K562 (cell line): ENCODE data around the gene ERBB4. TPM values are rescaled to one million over a fixed set of nuclear protein-coding genes. Genes with fewer than 3 reads are reported as not detected.

ENCODE experiments used
- ATAC-seq: fragments of 200-7000 bp; cut with Tn5 transposase; 3 replicates; pipeline ENCODE4 v1.9.1; 2020; ENCODE audit warnings: moderate library complexity
- BruUV-seq: library from RNA; stranded (reverse); fragments of 400-500 nt; replicated peaks from 2 replicates; lab custom pipeline; 2021; lab: Mats Ljungman, UMichigan
- CTCF ChIA-PET: fragments of 300-600 bp; formaldehyde crosslinking; extraction: SDS; loops from one replicate; lab custom pipeline; 2021; ENCODE audit warnings: low intra/inter-chr PET ratio; lab: Yijun Ruan, JAX
- POLR2A ChIA-PET: fragments of 300-600, 350-650 bp; sonication (Branson Sonifier 250); formaldehyde crosslinking; extraction: SDS; loops from one replicate; lab custom pipeline; 2021; ENCODE audit warnings: antibody characterized with exemption, inconsistent platforms; lab: Yijun Ruan, JAX
- DNase-seq, 4 experiments: peaks; one replicate each; pipeline versions ENCODE4 v3.0.0 to v3.0.0-alpha.2; 2011 to 2018; ENCODE audit warnings: low spot score in 3 of 4, mixed read lengths in 3 of 4; ENCODE audit errors: extremely low read depth in 1 of 4
- FAIRE-seq: peaks from 2 replicates; lab custom pipeline; 2011; peaks lifted over from hg19 to GRCh38; lab: Jason Lieb, UNC
- H2AFZ ChIP-seq: 2 replicates; pipeline ENCODE4 v1.6.0; 2011; ENCODE audit warnings: low read depth, low read length, control low read depth, inconsistent platforms
- H3K27ac ChIP-seq: fragments of 200-600 bp; 3 replicates; pipeline ENCODE4 v1.8.0; 2011; ENCODE audit warnings: low read depth, mild to moderate bottlenecking, control low read depth, inconsistent platforms, low read length, moderate library complexity, mixed read lengths; ENCODE audit errors: extremely low read depth
- H3K27me3 ChIP-seq, 2 experiments: fragments of 300-600 bp in 1 of 2; 2 replicates in 1 of 2; 3 replicates in 1 of 2; pipeline versions ENCODE4 v1.6.0 to v1.8.0; 2011; ENCODE audit warnings: inconsistent platforms in 2 of 2, low read length in 2 of 2, mild to moderate bottlenecking in 1 of 2, mixed read lengths in 1 of 2, moderate library complexity in 1 of 2; ENCODE audit not compliant: control insufficient read depth in 2 of 2, insufficient read depth in 2 of 2
- H3K36me3 ChIP-seq: fragments of 300-600 bp; 3 replicates; pipeline ENCODE4 v1.8.0; 2011; ENCODE audit warnings: mild to moderate bottlenecking, low read length, inconsistent platforms; ENCODE audit not compliant: control insufficient read depth, insufficient read depth
- H3K4me1 ChIP-seq, 2 experiments: fragments of 200-600 bp in 1 of 2; replicated peaks in 1 of 2; 2 replicates in 1 of 2; 3 replicates in 1 of 2; pipeline versions ENCODE4 v1.5.1 to v1.8.0; 2011; ENCODE audit warnings: inconsistent platforms in 2 of 2, low read length in 2 of 2, mild to moderate bottlenecking in 1 of 2, mixed read lengths in 1 of 2, moderate library complexity in 1 of 2; ENCODE audit not compliant: control insufficient read depth in 2 of 2, insufficient read depth in 2 of 2
- H3K4me2 ChIP-seq: 2 replicates; pipeline ENCODE4 v1.6.1; 2011; ENCODE audit warnings: low read length, control low read depth, inconsistent platforms, mixed read lengths; ENCODE audit not compliant: insufficient read depth
- H3K4me3 ChIP-seq: fragments of 200-600 bp; sonication (generic), shearing (Covaris generic); 2 replicates; pipeline ENCODE4 v1.5.1; 2016; ENCODE audit warnings: control low read depth, inconsistent platforms
- H3K79me2 ChIP-seq: fragments of 200-600 bp; 3 replicates; pipeline ENCODE4 v1.8.0; 2011; ENCODE audit warnings: low read length, inconsistent platforms; ENCODE audit not compliant: control insufficient read depth, insufficient read depth
- H3K9ac ChIP-seq, 2 experiments: 2 replicates each; pipeline versions ENCODE4 v1.6.0 to v1.6.1; 2011; ENCODE audit warnings: low read depth in 2 of 2, low read length in 2 of 2, control low read depth in 1 of 2, inconsistent platforms in 1 of 2, mild to moderate bottlenecking in 1 of 2, mixed read lengths in 1 of 2; ENCODE audit not compliant: insufficient read depth in 1 of 2
- H3K9me1 ChIP-seq: one replicate; pipeline ENCODE4 v1.6.0; 2011; ENCODE audit warnings: inconsistent platforms, mild to moderate bottlenecking, low read length, moderate library complexity; ENCODE audit not compliant: control insufficient read depth, insufficient read depth
- H3K9me3 ChIP-seq: replicated peaks from 2 replicates; pipeline ENCODE4 v1.5.1; 2011; ENCODE audit warnings: low read depth, low read length, inconsistent platforms; ENCODE audit not compliant: control insufficient read depth, insufficient read depth
- H4K20me1 ChIP-seq: replicated peaks from 2 replicates; pipeline ENCODE4 v1.6.1; 2011; ENCODE audit warnings: low read length, inconsistent platforms, mixed read lengths; ENCODE audit not compliant: control insufficient read depth, insufficient read depth
- DACH1 ChIP-seq: fragments of 450-650 bp; IDR thresholded peaks from 2 replicates; pipeline ENCODE4 v1.6.1; 2018; ENCODE audit not compliant: partially characterized antibody
- ETV1 ChIP-seq: fragments of 450-650 bp; conservative IDR thresholded peaks from 2 replicates; pipeline ENCODE4 v1.6.1; 2016; ENCODE audit warnings: missing genetic modification characterization, control low read depth, low read depth, missing compliant biosample characterization
- HEY1 ChIP-seq: fragments of 250-450 bp; sonication (Bioruptor Pico); IDR thresholded peaks from 2 replicates; pipeline ENCODE4 v1.5.0; 2020; ENCODE audit warnings: mild to moderate bottlenecking, moderate library complexity, borderline replicate concordance
- KAT8 ChIP-seq: fragments of 450-650 bp; IDR thresholded peaks from 2 replicates; pipeline ENCODE4 v1.6.1; 2016; ENCODE audit warnings: low read depth, mild to moderate bottlenecking
- RNF219 ChIP-seq: fragments of 250-450 bp; sonication (Bioruptor Pico); IDR thresholded peaks from 2 replicates; pipeline ENCODE4 v1.5.0; 2022; ENCODE audit warnings: mild to moderate bottlenecking
- SIN3A ChIP-seq, 2 experiments: fragments of 150-350 bp in 1 of 2; IDR thresholded peaks; 2 replicates each; pipeline ENCODE4 v1.6.1; 2011 to 2016; ENCODE audit warnings: borderline replicate concordance in 2 of 2, low read depth in 2 of 2, low read length in 2 of 2, mild to moderate bottlenecking in 2 of 2, moderate library complexity in 2 of 2; ENCODE audit not compliant: control insufficient read depth in 1 of 2
- TEAD2 ChIP-seq: fragments of 450-650 bp; IDR thresholded peaks from 2 replicates; pipeline ENCODE4 v1.6.1; 2016; ENCODE audit warnings: missing genetic modification characterization, control low read depth, missing compliant biosample characterization
- ZNF347 ChIP-seq: fragments of 450-650 bp; formaldehyde crosslinking; IDR thresholded peaks from 2 replicates; pipeline ENCODE4 v1.4.0; 2020; ENCODE audit warnings: low read depth, mild to moderate bottlenecking, moderate library complexity
- ZNF561 ChIP-seq: fragments of 450-650 bp; formaldehyde crosslinking; conservative IDR thresholded peaks from 2 replicates; pipeline ENCODE4 v1.4.0; 2020; ENCODE audit warnings: mild to moderate bottlenecking, moderate library complexity
- WGBS: fragments of 100-300 bp; shearing (Covaris generic); methylation state at CpG from one replicate; pipeline ENCODE4 v1.1.6; 2016; ENCODE audit warnings: low coverage, mixed read lengths; ENCODE audit not compliant: insufficient coverage; ENCODE audit errors: missing lambda C conversion rate; 5-methylcytosine and 5-hydroxymethylcytosine counted together
- in situ Hi-C: fragments of 300-500 bp; cut with MboI; formaldehyde crosslinking; loops from 4 replicates; pipeline ENCODE4 v1.15.0; 2018; ENCODE audit warnings: inconsistent platforms, mixed read lengths
- intact Hi-C: fragments of 100-400 bp; cut with micrococcal nuclease; formaldehyde crosslinking; loops from 2 replicates; pipeline ENCODE4 v1.14.2; 2022
- polyA plus RNA-seq, 8 experiments: library from polyadenylated mRNA; depleted of rRNA in 4 of 8; stranded (reverse) in 5 of 8; unstranded in 3 of 8; fragments of >200 nt; fragmentation: Nextera tagmentation in 2 of 8; fragmentation: Illumina TruSeq in 1 of 8; extraction: Ambion mirVana in 2 of 8; extraction: Trizol in 1 of 8; gene quantifications; 2 replicates each; pipeline versions ENCODE4 v1.2.1 to v1.2.3, GENCODE V29; 2011 to 2014; ENCODE audit warnings: inconsistent platforms in 1 of 8, missing spikeins in 1 of 8
- total RNA-seq, 7 experiments: library from RNA; depleted of rRNA in 6 of 7; stranded (reverse); fragments of >200 nt in 6 of 7; fragmentation: Illumina TruSeq in 2 of 7; extraction: Trizol in 2 of 7; gene quantifications; 2 replicates each; pipeline versions ENCODE4 v1.2.1 to v1.2.3, GENCODE V29; 2011 to 2021; ENCODE audit warnings: low replicate concordance in 1 of 7
- TF ChIP-seq, protein P1 (sequence below), 3 experiments: fragments of 200-800 bp in 1 of 3; fragments of 250-450 bp in 1 of 3; fragments of 450-650 bp in 1 of 3; sonication (Bioruptor Pico) in 1 of 3; sonication (Bioruptor generic) in 1 of 3; formaldehyde crosslinking in 1 of 3; IDR thresholded peaks; 2 replicates each; pipeline versions ENCODE4 v1.6.1 to v1.8.0; 2016 to 2022; ENCODE audit warnings: mild to moderate bottlenecking in 2 of 3, missing genetic modification characterization in 2 of 3, missing compliant biosample characterization in 1 of 3, moderate library complexity in 1 of 3

The ERBB4 gene
- total and polyA plus RNA-seq, 9 of the 15 experiments (the other 6 are each of a cell fraction or from before 2014, with no cell fraction given): not detected

- no peak for FAIRE-seq
These were observed 382.5 kb downstream of the ERBB4 start for GRCh38 chr2:212156088-212156487.

More at GRCh38 chr2:212156088-212156487, 382.5 kb downstream of the ERBB4 start:
- no peaks in the 10 kb centered on the region for H4K20me1 ChIP-seq
- no peak overlapping the region for H3K9ac ChIP-seq
- H2AFZ ChIP-seq: no peak overlapping the region
- WGBS: 3% methylated on average over 3 of the region's 3 CpGs
- TF ChIP-seq SIN3A (IDR thresholded peaks at IDR 0.05; ENCODE audit: borderline replicate concordance in 2 of 2, control insufficient read depth in 1 of 2, low read depth in 2 of 2, low read length in 2 of 2) (no peak), ZNF347 (CRISPR knock-in tag) (no peak), DACH1 (no peak), KAT8 (no peak), HEY1 (CRISPR knock-in tag) (no peak), ZNF561 (CRISPR knock-in tag) (no peak), ETV1 (no peak), RNF219 (CRISPR knock-in tag) (no peak), TEAD2 (tag) (no peak)
- TF ChIP-seq, protein P1, sequence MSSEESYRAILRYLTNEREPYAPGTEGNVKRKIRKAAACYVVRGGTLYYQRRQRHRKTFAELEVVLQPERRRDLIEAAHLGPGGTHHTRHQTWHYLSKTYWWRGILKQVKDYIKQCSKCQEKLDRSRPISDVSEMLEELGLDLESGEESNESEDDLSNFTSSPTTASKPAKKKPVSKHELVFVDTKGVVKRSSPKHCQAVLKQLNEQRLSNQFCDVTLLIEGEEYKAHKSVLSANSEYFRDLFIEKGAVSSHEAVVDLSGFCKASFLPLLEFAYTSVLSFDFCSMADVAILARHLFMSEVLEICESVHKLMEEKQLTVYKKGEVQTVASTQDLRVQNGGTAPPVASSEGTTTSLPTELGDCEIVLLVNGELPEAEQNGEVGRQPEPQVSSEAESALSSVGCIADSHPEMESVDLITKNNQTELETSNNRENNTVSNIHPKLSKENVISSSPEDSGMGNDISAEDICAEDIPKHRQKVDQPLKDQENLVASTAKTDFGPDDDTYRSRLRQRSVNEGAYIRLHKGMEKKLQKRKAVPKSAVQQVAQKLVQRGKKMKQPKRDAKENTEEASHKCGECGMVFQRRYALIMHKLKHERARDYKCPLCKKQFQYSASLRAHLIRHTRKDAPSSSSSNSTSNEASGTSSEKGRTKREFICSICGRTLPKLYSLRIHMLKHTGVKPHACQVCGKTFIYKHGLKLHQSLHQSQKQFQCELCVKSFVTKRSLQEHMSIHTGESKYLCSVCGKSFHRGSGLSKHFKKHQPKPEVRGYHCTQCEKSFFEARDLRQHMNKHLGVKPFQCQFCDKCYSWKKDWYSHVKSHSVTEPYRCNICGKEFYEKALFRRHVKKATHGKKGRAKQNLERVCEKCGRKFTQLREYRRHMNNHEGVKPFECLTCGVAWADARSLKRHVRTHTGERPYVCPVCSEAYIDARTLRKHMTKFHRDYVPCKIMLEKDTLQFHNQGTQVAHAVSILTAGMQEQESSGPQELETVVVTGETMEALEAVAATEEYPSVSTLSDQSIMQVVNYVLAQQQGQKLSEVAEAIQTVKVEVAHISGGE (CRISPR knock-in tag; IDR thresholded peaks at IDR 0.05): no peak
- in situ Hi-C loops (no loop called here), intact Hi-C loops (no loop called here)
- no peaks in the 10 kb centered on the region for H3K79me2 ChIP-seq
- H3K27me3 ChIP-seq: no peaks in the 10 kb centered on the region
- H3K9me3 ChIP-seq: no peaks in the 10 kb centered on the region
- ATAC-seq: no peak
- no peak overlapping the region for H3K4me2 ChIP-seq
- DNase-seq: no peak
- ChIA-PET CTCF (no interaction called here), POLR2A (no interaction called here)
- no peak overlapping the region for H3K4me3 ChIP-seq
- BruUV-seq: no TSS peak
- no peaks in the 10 kb centered on the region for H3K4me1 ChIP-seq
- H3K27ac ChIP-seq: no peak overlapping the region
- H3K9me1 ChIP-seq: no peaks in the 10 kb centered on the region
- no peaks in the 10 kb centered on the region for H3K36me3 ChIP-seq
